HG03439 (cell line): ENCODE data around the gene OR6A2.
"Not testable (repeated sequence)": the region's sequence is repeated elsewhere in the genome, so short reads cannot be mapped to it uniquely, and the experiment has no call there.

ENCODE experiments used
- ATAC-seq: cut with Tn5 transposase; IDR thresholded peaks from one replicate; pipeline ENCODE4 v1.9.1; 2021; ENCODE audit warnings: mild to moderate bottlenecking, moderate library complexity; ENCODE audit not compliant: unreplicated experiment

The OR6A2 gene

GRCh38 chr11:6799402-6799801 lies at the start of gene OR6A2:
Gene OR6A2, minus strand, starts transcription at chr11:6799689. Its CDS starts 3,981 bp downstream, at chr11:6795708.
- ATAC-seq = no peak

- no peak for ATAC-seq
Measured at GRCh38 chr11:6845383-6845782, 45.9 kb upstream of the OR6A2 start, which contains the start of gene OR10A5. Gene OR10A5, plus strand, starts transcription at chr11:6845683. Its CDS starts 0 bp downstream, at chr11:6845683.

- ATAC-seq = no peak
Measured at GRCh38 chr11:6844356-6844755, 44.9 kb upstream of the OR6A2 start.

GRCh38 chr11:6843670-6844069 lies 44.2 kb upstream of the OR6A2 start:
- ATAC-seq = no peak

GRCh38 chr11:6841694-6842093 lies 42.2 kb upstream of the OR6A2 start:
- no peak for ATAC-seq

- ATAC-seq = no peak
Measured at GRCh38 chr11:6834021-6834420, 34.5 kb upstream of the OR6A2 start.

- ATAC-seq = no peak
Measured at GRCh38 chr11:6833356-6833755, 33.9 kb upstream of the OR6A2 start.

- ATAC-seq = no peak
Measured at GRCh38 chr11:6828103-6828502, 28.6 kb upstream of the OR6A2 start.

GRCh38 chr11:6825231-6825744 lies 25.8 kb upstream of the OR6A2 start:
- no peak for ATAC-seq

- no peak for ATAC-seq
Measured at GRCh38 chr11:6824136-6824823, 24.8 kb upstream of the OR6A2 start.

- no peak for ATAC-seq
Measured at GRCh38 chr11:6818967-6819366, 19.5 kb upstream of the OR6A2 start.

- ATAC-seq = no peak
Measured at GRCh38 chr11:6817694-6818093, 18.2 kb upstream of the OR6A2 start.

GRCh38 chr11:6813656-6814055 lies 14.2 kb upstream of the OR6A2 start:
- ATAC-seq = no peak

GRCh38 chr11:6812390-6813005 lies 13.0 kb upstream of the OR6A2 start:
- no peak for ATAC-seq

- ATAC-seq = not testable (repeated sequence)
Measured at GRCh38 chr11:6801075-6801474, 1.6 kb upstream of the OR6A2 start.

GRCh38 chr11:6794639-6795038 lies 4.8 kb downstream of the OR6A2 start:
- ATAC-seq = no peak

GRCh38 chr11:6790546-6790945 lies 8.9 kb downstream of the OR6A2 start:
- ATAC-seq = no peak

GRCh38 chr11:6782720-6783119 lies 16.8 kb downstream of the OR6A2 start, which contains the start of gene OR2AG1:
Gene OR2AG1, plus strand, starts transcription at chr11:6783020. Its CDS starts 2,018 bp downstream, at chr11:6785038.
- no peak for ATAC-seq

- no peak for ATAC-seq
Measured at GRCh38 chr11:6780829-6781228, 18.7 kb downstream of the OR6A2 start.

- ATAC-seq = no peak
Measured at GRCh38 chr11:6778518-6778917, 21.0 kb downstream of the OR6A2 start.

GRCh38 chr11:6771926-6772893 lies 27.3 kb downstream of the OR6A2 start, which contains the start of gene OR2AG2:
Gene OR2AG2, minus strand, starts transcription at chr11:6771976. Its CDS starts 3,019 bp downstream, at chr11:6768957.
- peak; percentile 83 for ATAC-seq
